Fibroblast of pulmonary artery (primary cell): ENCODE data around the gene CHKB.
"Not testable (repeated sequence)": the region's sequence is repeated elsewhere in the genome, so short reads cannot be mapped to it uniquely, and the experiment has no call there.

Source experiments
- DNase-seq: peaks from one replicate; pipeline ENCODE4 v3.0.0-alpha.2; 2010; ENCODE audit warnings: low read depth
- H3K4me3 ChIP-seq: replicated peaks from 2 replicates; pipeline ENCODE4 v1.5.1; 2011; ENCODE audit warnings: low read depth, mild to moderate bottlenecking, control low read depth, low read length, moderate library complexity
- CTCF ChIP-seq: IDR thresholded peaks from 2 replicates; pipeline ENCODE4 v1.5.1; 2011; ENCODE audit warnings: mild to moderate bottlenecking, control low read depth, low read length, inconsistent platforms; ENCODE audit errors: missing control alignments

Gene CHKB

GRCh38 chr22:50620593-50621355 is 38.1 kb upstream of the CHKB start:
- TF ChIP-seq CTCF: no peak
- no peak overlapping the region for H3K4me3 ChIP-seq
- no peak for DNase-seq

GRCh38 chr22:50614296-50614695 is 31.6 kb upstream of the CHKB start:
- H3K4me3 ChIP-seq, DNase-seq: not testable (repeated sequence)

- no peak overlapping the region for H3K4me3 ChIP-seq
- no peak for TF ChIP-seq CTCF
- DNase-seq: no peak
Measured at GRCh38 chr22:50613291-50613981, 30.8 kb upstream of the CHKB start.

- H3K4me3 ChIP-seq: no peak overlapping the region
- no peak for DNase-seq
- TF ChIP-seq CTCF: no peak
Measured at GRCh38 chr22:50612528-50613221, 30.0 kb upstream of the CHKB start.

- DNase-seq: no peak
- TF ChIP-seq CTCF: no peak
- no peak overlapping the region for H3K4me3 ChIP-seq
Measured at GRCh38 chr22:50612168-50612527, 29.5 kb upstream of the CHKB start.

- TF ChIP-seq CTCF: no peak
- no peak overlapping the region for H3K4me3 ChIP-seq
- DNase-seq: no peak
Measured at GRCh38 chr22:50611341-50612060, 28.9 kb upstream of the CHKB start.

GRCh38 chr22:50610581-50610980 is 27.9 kb upstream of the CHKB start:
- no peak overlapping the region for H3K4me3 ChIP-seq
- no peak for DNase-seq

More at GRCh38 chr22:50610581-50610980, 27.9 kb upstream of the CHKB start:
- no peak for TF ChIP-seq CTCF
